NCI-H774 (cell line): ENCODE results near the gene AP2B1.

Experiments used
- DNase-seq: peaks from one replicate; lab custom pipeline; 2025; lab: John Stamatoyannopoulos, UW

Gene AP2B1

DNA sequence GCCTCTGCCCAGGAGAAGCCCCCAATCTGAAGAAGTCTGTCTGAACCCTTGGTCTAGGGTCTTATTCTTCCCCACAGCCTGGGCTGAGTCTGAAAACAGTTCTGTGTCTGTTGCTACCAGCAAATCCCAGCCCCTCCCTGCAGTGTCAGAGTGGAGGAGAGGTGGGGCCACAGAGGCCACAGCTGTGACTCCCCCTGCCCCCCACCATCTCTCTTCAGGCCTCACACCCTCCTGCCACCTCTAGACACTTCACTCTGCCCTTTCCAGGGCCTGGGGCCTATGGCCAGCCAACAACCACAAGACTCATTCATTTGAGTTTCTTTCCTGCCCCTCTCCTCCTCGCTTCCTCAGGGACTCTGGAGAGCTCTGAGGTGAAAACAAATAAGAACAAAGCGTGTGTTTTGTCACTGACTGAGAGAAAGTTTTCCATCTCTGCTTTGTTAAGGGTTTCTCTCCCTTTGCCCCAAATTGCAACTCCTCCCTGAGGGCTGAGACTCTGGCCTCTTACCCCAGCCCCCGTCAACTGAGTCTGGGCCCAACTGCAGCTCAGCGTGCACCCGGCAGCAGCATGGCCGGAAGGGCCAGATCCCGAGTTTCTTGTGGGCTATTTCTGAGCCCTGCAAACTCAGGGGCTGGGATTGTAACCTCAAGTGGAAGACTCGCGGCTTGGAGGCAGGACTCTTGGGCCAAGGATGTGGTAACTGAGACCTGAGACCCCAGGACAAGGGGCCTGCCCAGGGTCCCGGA, 186.7 kb downstream of the AP2B1 start:
- DNase-seq, result no peak

DNA sequence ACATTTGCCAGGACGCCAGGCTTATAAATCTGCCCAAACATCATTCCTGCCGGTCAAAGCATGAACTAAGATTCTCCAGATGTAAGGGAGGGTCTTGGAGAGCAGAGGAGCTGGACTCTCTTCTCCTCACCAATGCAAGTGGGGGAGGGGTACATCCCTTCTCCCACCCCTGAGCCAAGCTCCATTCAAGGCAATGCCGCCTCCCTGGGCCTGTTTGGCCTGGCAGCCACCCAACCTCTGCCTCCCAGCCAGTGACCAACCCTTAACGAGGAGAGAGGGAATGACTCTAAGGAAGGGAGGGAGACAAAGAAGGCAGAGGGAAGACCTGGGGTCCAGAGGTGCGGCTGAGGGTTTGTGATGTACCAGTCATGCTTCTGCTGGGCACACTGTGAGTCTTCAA, 187.4 kb downstream of the AP2B1 start:
- DNase-seq, result no peak

DNA sequence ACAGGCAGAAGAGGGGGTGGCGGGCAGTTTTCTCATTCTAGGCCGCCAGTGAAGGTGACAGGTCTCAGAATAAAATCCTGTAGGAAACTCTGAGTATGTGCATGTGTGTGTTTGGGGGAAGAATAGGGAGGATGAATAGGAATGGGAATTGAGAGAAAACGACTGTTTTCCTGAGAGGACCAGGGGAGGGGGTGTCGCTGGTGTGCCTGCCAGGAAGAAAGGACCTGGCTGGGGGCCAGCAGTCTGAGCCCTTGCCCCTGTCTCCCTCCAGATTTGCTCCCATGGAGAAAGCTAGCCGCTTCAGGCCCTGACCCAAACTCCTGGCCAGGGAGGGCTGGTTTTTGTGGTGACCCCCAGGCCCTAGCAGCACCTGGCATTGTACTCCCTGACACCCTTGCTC, 187.9 kb downstream of the AP2B1 start:
- no peak for DNase-seq

DNA sequence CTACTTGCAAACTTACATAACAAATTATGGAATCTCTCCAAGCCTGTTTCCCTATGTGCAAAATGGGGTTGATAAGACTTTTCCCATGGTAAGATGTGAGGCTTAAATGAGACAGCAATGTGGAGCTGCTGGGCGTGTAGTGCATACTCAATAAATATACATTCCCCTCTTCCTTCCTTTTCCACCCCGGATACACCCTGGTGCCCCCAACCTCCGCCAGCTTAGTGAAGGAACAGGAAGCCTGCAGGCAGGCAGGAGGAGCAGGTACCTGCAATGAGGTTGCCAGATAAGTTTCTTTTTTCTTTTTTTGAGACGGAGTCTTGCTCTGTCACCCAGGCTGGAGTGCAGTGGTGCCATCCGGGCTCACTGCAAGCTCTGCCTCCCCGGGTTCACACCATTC, 188.5 kb downstream of the AP2B1 start:
- no peak for DNase-seq
